GM12875 (cell line): Measurements from ENCODE around the gene LYZ.
A peak's percentile ranks its signal among the peaks of the same experiment; 100 is the strongest.

Experiments used
- H3K4me3 ChIP-seq: one replicate; pipeline ENCODE4 v1.5.1; 2011; ENCODE audit warnings: low read depth, low read length, control low read depth
- CTCF ChIP-seq: IDR thresholded peaks from 2 replicates; pipeline ENCODE4 v1.5.1; 2011; ENCODE audit warnings: low read depth, mild to moderate bottlenecking, control low read depth, inconsistent platforms, low read length, moderate library complexity, borderline replicate concordance; ENCODE audit not compliant: insufficient read depth

LYZ gene

DNA sequence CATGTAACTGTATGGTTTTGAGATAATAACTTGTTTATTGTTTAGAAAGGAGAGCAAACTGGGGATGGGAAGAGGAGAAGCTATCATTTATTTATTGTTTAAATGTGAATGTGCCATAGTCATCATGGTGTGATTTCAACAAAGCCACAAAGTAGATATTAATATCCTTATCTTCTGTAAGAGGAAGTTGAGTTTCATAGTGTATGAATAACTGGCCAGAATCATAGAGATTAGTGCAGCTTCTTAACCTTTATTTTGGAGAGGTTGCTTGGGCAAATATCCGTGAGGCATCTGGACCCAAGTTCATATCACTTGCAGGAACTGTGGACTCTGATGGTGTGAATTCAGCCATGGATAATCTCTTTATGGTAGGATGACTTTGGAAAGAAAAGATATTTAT lies 26.8 kb upstream of the LYZ start:
- H3K4me3 ChIP-seq = no peak overlapping the region
- TF ChIP-seq CTCF = no peak

DNA sequence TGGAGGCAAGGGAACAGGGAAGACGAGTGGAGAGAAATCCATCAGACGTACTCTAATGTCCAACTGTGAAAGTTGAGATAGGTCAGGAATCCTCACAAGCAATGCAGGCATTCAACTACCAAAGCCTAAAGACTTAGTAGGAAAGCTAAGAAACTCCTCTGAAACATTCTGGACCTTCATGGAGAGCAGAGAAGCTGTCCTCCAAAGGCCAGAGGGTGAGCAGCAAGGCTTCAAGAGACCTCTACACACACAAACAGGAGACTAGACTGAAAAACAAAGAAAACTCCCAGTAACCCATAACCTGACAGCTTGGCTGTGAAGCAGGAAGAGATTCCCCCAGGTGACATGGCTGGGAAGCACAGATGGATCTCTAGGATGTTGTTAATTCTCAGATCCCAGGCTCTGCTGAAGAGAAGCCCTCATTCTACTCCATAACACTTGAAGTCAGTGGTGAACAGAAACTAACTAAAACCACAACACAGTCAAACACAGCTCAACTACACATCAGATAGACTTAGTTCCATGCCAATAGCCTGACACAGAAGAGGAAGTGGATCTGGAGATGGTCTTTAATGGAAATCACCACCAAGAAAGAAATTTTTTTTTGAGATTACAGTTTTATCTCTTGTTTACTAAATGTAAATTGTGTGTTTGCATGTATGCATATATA lies 23.2 kb upstream of the LYZ start:
- no peak for TF ChIP-seq CTCF
- no peak overlapping the region for H3K4me3 ChIP-seq

- TF ChIP-seq CTCF = no peak
- H3K4me3 ChIP-seq = no peak overlapping the region
Observed at GRCh38 chr12:69328426-69328825, 19.8 kb upstream of the LYZ start.

DNA sequence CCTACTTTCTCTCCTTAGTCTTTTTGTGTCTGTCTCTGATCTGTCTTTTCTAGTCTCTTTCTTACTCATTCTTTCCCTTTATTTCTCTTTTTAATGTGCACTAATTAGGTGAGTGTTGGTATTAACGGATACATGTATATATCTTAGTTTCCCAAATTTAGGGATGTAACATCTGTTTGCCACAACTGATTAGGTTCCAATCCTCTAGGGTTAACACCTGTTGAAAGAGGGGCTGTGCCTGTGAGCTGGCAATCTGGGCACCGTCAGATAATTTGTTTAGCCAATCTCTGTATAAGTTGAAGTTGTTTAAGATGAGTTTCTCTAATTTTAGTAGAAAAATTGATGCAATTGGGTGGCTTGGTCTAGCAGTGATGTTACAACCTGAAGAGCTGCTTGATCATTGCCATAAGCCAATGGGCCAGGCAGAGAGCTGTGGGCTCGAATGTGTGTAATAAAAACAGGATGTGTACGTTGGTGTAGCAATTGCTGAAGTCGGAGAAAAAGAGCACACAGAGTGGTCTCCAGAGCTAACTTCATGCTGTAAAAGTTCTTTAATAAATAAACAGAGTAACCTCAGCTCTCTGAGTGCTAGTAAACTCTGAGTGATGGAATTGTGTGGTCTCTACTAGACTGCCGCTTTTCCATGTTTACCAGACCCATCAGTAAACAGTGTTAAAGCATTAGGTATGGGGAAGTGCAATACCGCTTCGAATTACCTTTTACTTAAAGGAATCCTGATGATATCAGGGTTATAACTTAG lies 18.3 kb upstream of the LYZ start:
- no peak for TF ChIP-seq CTCF
- H3K4me3 ChIP-seq = no peak overlapping the region

DNA sequence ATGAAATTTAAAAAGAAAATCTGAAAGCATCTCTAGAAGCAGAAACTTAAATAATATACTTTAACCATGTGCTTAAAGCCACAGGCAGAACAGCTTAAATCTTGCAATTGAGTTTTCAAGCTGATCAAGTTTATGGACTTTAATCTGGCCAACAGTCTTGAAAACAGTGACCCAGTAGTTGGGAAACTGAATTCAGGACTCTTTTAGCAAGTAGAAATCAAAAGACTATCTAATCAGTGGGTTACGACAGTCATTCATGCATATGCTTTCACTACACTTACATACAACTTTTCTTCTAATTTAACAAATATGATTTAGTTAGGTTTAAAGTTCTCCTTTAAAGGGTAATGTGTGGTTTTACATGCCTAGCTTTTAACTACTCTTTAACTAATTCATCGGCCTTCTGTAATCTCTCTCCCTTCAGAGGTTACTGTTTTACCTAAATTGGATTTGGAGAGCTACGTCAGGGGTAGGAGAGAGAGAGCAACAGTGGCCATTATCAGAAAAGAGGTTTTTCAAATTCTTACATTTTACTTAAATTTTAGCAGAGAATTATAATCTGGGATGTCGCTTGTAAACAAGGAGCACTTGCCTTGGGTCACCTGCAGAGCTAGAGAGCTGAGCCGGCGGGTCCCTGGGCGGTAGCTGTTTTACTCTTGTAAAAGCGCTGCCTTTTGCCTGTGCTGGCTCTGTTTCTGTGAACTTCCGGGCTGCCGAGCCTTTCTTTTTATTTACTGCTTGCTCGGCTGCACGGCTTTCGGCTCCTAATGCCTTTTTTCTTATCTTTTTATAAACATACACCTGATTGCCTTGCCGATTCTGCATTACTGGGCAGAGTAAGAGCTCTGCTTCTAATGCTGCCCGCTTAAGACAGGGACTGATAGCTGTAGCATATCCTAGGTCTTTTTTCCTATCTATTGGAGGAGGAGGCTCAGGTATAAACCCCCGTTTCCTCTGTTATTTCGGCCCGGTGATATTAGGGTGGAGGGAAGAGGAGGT lies 17.4 kb upstream of the LYZ start:
- no peak for TF ChIP-seq CTCF
- peak overlapping the region; percentile 12 for H3K4me3 ChIP-seq

- H3K4me3 ChIP-seq = no peak overlapping the region
Observed at GRCh38 chr12:69331519-69331908, 16.7 kb upstream of the LYZ start.

More at GRCh38 chr12:69331519-69331908, 16.7 kb upstream of the LYZ start:
- TF ChIP-seq CTCF = no peak
